ENCODE data around the gene FBRS.
"Not testable (repeated sequence)": the region's sequence is repeated elsewhere in the genome, so short reads cannot be mapped to it uniquely, and the experiment has no call there.

Gene FBRS

GRCh38 chr16:30657866-30658730, at the start of gene FBRS:
Gene FBRS (plus strand): TSS chr16:30658431. CDS start chr16:30659519, 1,088 bp downstream.
- DNase-seq (ENCODE audit: low read depth), result peak; percentile 99

DNA sequence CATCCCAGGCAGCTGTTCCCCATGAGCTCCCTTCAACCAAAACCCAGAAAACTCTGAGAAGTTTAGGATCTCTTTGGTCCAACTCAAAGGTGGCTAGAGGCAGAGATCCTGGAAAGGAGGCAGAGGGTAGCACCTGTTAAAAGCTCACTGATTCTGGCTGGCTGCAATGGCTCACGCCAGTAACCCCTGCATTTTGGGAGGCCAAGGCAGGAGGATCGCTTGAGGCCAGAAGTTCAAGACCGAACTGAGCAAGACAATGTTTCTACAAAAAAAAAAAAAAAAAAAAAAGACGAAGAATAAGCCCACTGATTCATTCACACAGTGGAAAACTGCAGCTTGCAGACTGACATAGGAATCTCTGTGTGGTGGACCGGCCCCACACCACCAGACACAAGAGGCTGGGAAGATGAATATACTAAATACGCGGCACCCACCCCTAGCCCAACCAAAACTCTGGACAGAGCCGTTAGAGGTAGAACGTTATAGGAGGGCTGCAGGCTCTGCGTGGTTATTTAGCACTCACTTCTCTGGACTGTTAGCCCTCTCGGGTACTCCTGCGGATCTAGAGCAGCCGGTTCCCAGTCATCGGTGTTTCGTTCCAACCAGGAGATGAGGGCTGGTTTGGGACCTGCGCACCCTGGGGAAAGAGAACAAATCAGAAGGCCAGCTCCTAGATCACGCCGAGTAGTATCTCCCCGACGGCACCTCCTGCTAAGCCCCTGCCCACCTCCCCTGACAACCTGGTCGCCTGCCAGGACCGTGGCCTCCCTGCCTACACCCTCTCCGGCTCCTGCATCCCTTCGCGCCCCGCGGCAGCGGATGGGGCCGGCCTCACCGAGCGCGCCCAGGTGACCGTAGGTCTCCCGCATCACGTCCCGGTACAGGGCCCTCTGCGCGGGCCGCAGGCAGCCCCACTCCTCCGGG, 49.0 kb upstream of the FBRS start:
- DNase-seq (ENCODE audit: low read depth), result no peak

GRCh38 chr16:30609926-30610839, 48.0 kb upstream of the FBRS start, which contains the start of gene ZNF689:
Gene ZNF689 (minus strand): TSS chr16:30610389. CDS start chr16:30610041, 348 bp downstream.
- peak; percentile 97 for DNase-seq (ENCODE audit: low read depth)

GRCh38 chr16:30615358-30616091, 42.7 kb upstream of the FBRS start:
- no peak for DNase-seq (ENCODE audit: low read depth)

DNA sequence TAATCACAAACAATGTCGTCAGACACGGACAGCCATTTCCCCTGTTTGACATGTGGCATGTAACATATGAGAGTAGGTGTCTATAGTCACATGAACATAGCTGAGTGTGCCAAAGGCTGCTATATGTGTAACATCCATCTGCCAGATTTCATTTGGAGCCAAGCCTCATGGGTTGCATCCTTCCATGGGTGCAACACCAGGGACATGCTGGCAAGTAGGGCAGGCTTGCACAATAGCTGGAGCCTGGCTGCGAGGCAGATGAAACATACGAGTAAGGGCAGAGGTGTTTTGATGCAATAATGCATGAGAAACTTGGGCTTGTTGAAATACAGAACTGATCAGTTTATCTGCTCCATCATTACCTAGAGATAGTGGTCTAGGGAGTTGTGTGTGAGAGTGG, 39.0 kb upstream of the FBRS start:
- no peak for DNase-seq (ENCODE audit: low read depth)

DNA sequence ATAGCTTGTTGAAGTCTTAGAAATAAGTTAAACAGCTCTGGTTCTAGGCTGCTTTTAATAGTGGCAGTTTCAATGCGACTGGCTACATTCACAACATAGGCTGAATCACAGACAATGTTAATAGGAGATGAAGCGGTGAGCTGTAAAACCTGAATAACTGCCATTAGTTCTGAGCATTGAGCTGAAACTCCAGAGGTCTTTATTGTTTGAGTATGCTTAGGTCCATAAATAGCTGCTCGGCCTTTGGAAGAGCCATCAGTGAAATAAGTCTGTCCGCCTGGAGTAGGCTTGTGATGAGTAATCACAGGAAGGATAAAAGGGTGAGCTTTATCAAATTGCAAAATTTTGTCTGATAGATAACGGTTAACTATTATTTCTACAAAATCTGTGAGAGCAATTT, 38.6 kb upstream of the FBRS start:
- DNase-seq (ENCODE audit: low read depth), result no peak

- no peak for DNase-seq (ENCODE audit: low read depth)
These were observed 38.1 kb upstream of the FBRS start for GRCh38 chr16:30620169-30620568.

- DNase-seq (ENCODE audit: low read depth), result no peak
These were observed 36.5 kb upstream of the FBRS start for GRCh38 chr16:30621765-30622164.

DNA sequence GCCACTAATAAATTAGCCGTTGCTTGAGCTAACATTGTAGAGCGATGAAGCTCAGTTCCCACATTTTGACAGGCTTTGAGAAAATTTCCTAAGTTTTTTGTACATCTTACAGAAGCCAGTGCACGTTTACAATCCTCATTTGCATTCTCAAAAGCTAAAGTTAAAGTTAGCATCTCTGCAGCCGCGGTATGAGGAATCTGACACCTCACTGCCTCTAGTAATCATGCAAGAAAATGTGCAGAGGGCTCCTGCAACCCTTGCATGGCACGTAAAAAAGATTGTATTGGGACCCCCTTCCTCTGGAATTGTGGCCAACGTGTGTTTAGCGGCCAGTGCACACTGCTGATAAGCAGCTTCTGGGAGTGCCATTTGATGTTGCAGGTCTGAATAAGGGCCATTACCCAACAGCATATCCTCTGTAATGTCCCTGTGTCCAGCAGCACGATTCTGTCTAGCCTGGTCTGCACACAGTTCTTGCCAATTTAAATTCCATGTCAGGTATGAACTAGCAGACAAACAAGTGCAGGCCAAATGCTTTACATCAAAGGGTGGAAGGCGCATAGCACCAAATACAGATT, 35.7 kb upstream of the FBRS start:
- no peak for DNase-seq (ENCODE audit: low read depth)

DNA sequence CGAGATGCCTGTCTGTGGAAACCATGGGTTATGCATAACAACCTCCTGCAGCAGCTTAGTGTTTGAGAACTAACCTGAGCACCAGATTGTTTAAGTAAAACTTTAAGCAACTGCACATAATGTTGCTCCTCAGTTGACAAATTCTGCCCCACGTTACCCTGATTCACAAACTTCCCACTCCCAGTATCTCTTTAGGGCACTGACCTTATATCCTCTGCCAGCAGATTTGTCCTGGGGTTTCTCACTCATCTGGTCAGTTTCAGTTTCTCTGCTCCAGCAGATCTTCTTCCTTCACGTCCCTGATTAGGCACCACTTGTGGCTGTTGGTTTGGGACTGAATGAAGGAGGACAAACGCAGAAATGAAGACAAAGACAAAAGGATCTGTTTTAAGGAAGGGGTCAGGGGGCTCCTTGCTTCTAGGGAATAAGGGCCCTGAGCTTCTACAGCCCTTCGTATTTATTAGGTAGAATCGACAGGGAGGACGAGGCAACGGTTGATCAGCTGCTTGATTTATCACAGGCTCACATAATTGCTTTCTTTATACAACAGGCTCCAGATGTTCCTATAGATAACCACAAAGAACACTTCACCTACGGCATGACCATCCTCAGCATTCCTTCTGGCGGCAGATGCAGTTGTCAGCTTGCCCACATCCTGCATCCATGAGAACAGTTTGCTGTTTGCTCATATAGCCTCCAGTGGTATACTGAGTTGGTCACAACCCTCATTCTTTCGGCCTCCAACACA, 34.5 kb upstream of the FBRS start:
- DNase-seq (ENCODE audit: low read depth), result no peak

DNA sequence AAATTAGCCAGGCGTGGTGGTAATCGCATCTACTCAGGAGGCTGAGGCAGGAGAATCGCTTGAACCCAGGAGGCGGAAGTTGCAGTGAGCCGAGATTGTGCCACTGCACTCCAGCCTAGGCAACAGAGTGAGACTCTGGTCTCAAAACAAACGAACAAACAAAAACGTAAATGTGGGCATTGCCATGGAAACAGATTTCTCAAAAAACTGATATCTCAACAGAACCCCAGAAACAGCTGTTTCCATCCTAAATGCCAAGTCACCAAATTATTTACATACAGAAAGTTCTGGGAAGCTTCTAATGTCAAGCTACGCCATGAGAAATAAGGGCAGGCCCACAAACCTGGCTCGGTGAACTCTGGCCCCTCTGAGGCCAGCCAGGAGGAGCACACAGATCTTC, 32.0 kb upstream of the FBRS start:
- DNase-seq (ENCODE audit: low read depth), result no peak

- no peak for DNase-seq (ENCODE audit: low read depth)
These were observed 29.3 kb upstream of the FBRS start for GRCh38 chr16:30628628-30629540.

GRCh38 chr16:30632454-30632853, 25.8 kb upstream of the FBRS start:
- DNase-seq (ENCODE audit: low read depth), result not testable (repeated sequence)

GRCh38 chr16:30633526-30633925, 24.7 kb upstream of the FBRS start:
- no peak for DNase-seq (ENCODE audit: low read depth)

DNA sequence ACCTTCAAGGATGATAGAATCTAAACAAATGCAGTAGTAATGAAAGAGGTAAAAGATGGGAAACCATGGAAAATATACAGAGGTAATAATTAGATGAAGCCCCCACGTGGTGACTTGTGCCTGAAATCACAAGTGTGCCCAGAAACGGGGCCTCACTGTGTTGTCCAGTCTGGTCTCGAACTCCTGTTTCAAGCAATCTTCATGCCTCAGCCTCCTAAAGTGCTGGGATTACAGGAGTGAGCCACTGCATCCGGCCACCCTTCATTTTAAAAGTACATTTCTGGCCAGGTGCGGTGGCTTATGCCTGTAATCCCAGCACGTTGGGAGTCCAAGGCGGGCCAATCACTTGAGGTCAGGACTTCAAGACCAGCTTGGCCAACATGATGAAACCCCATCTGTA, 21.6 kb upstream of the FBRS start:
- DNase-seq (ENCODE audit: low read depth), result no peak

GRCh38 chr16:30637139-30637538, 21.1 kb upstream of the FBRS start:
- DNase-seq (ENCODE audit: low read depth), result not testable (repeated sequence)

DNA sequence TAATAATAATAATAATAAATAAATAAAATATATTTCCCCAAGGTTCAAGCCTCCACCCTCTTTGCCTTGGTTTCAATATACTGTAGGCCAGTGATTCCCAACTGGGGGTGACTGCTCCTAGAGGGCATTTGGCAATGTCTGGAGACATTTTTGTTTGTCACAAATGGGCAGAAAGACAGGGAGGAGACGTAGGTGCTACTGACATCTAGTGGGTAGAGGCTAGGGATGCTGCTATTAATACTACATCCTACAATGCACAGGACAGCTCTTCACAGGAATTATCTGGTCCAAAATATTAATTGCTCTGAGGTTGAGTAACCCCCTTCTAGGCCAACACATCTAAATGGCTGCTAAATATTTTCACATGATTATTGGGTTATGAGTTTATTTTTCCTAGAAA, 20.3 kb upstream of the FBRS start:
- DNase-seq (ENCODE audit: low read depth), result no peak

- DNase-seq (ENCODE audit: low read depth), result no peak
These were observed 16.8 kb upstream of the FBRS start for GRCh38 chr16:30641378-30641982.

All from HS-27A (cell line).